Measurements from ENCODE around the gene AIFM2. TPM values are rescaled to one million over a fixed set of nuclear protein-coding genes. Genes with fewer than 3 reads are reported as not detected.

The AIFM2 gene
- total RNA-seq, 1 experiment from 2014 or later, result 31.1 TPM

GRCh38 chr10:70078937-70079336, 53.7 kb downstream of the AIFM2 start:
- H3K9me3 ChIP-seq, result no peaks in the 10 kb centered on the region
- Mint-ChIP-seq H3K4me1 (ENCODE audit: low read depth, unreplicated experiment) (no peaks in the 10 kb centered on the region), H3K27ac (ENCODE audit: unreplicated experiment) (no peak overlapping the region), H3K4me3 (ENCODE audit: unreplicated experiment) (no peak overlapping the region), H3K9me3 (ENCODE audit: unreplicated experiment) (no peaks in the 10 kb centered on the region), H3K36me3 (ENCODE audit: insufficient read depth, unreplicated experiment) (peaks cover 5% of the 10 kb centered on the region), H3K27me3 (ENCODE audit: insufficient read depth, unreplicated experiment) (peaks cover 24% of the 10 kb centered on the region)
- no peak for DNase-seq
- POLR2A ChIA-PET, result no interaction called here
- no peaks in the 10 kb centered on the region for H3K36me3 ChIP-seq (ENCODE audit: control insufficient read depth, insufficient read depth, low read length)
- TF ChIP-seq CTCF (IDR thresholded peaks at IDR 0.05; ENCODE audit: insufficient read depth in 1 of 2, low read depth in 1 of 2, low read length in 1 of 2, severe bottlenecking in 1 of 2, unreplicated experiment in 1 of 2), result no peak
- CTCF ChIA-PET, result interaction anchor here (0.6 to 2.2 kb wide), 5 partner anchors 9 to 112 kb away, joined by 3 to 10 read pairs (median 5); partner anchors contain the start of gene TYSND1
- H3K4me1 ChIP-seq, result no peaks in the 10 kb centered on the region
- intact Hi-C loops (cut with micrococcal nuclease; ENCODE audit: unreplicated experiment), result no loop called here
- no TSS peak for BruUV-seq (replicated peaks)
- H3K27me3 ChIP-seq (replicated peaks; ENCODE audit: control insufficient read depth, insufficient read depth, low read length), result no peaks in the 10 kb centered on the region; the same call in 1 of the 2 replicates
- H3K4me3 ChIP-seq (ENCODE audit: low read depth, low read length), result no peak overlapping the region

DNA sequence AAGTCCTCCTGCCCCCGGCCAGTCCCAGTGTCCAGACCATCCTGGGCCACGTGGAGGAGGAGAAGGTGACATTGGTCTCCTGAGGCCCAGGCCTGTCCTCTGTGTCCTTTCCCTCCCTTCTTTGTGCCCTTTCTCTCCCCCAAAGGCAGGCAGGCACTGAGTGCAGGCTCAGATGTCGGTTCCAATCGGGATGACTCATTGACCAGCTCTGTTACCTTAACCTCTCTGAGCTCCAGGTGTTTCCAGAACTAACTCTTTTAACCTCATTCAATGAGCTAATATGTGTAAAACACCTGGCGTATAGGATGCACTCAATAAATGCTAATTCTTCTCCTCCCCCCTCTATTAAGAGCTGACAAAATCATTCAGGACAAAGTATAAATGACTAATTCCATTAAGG, 54.3 kb downstream of the AIFM2 start:
- POLR2A ChIA-PET, result no interaction called here
- DNase-seq, result no peak
- Histone ChIP-seq H3K36me3 (ENCODE audit: control insufficient read depth, insufficient read depth, low read length) (no peaks in the 10 kb centered on the region), H3K4me3 (ENCODE audit: low read depth, low read length) (no peak overlapping the region), H3K4me1 (no peaks in the 10 kb centered on the region), H3K9me3 (no peaks in the 10 kb centered on the region), H3K27me3 (replicated peaks; ENCODE audit: control insufficient read depth, insufficient read depth, low read length) (no peaks in the 10 kb centered on the region; the same call in 1 of the 2 replicates)
- Mint-ChIP-seq H3K27me3 (ENCODE audit: insufficient read depth, unreplicated experiment) (peaks cover 24% of the 10 kb centered on the region), H3K4me3 (ENCODE audit: unreplicated experiment) (no peak overlapping the region), H3K27ac (ENCODE audit: unreplicated experiment) (no peak overlapping the region), H3K9me3 (ENCODE audit: unreplicated experiment) (no peaks in the 10 kb centered on the region), H3K36me3 (ENCODE audit: insufficient read depth, unreplicated experiment) (peaks cover 5% of the 10 kb centered on the region), H3K4me1 (ENCODE audit: low read depth, unreplicated experiment) (no peaks in the 10 kb centered on the region)
- no TSS peak for BruUV-seq (replicated peaks)
- TF ChIP-seq CTCF (IDR thresholded peaks at IDR 0.05; ENCODE audit: insufficient read depth in 1 of 2, low read depth in 1 of 2, low read length in 1 of 2, severe bottlenecking in 1 of 2, unreplicated experiment in 1 of 2), result no peak
- CTCF ChIA-PET, result interaction anchor here (0.6 to 2.2 kb wide), 3 partner anchors 10 to 68 kb away, joined by 3 to 10 read pairs (median 4); partner anchors contain the start of gene TYSND1
- intact Hi-C loops (cut with micrococcal nuclease; ENCODE audit: unreplicated experiment), result no loop called here

DNA sequence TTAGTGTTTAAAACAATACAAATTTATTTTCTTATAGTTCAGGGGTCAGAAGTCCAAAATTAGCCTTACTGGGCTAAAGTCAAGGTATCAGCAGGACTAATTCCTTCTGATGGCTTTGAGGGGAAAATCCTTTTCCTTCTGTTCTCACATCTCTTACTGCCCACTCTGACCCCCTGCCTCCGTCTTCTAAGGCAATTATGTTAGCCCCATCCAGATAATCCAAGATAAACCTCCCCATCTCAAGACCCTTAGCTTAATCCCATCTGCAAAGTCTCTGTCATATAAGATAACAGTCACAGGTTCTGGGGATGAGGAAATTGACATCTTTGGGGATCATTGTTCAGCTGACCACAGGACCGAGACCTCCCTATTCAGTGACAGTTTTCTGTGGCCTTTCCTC, 57.7 kb downstream of the AIFM2 start:
- ChIA-PET POLR2A (no interaction called here), CTCF (no interaction called here)
- Histone ChIP-seq H3K36me3 (ENCODE audit: control insufficient read depth, insufficient read depth, low read length) (no peaks in the 10 kb centered on the region), H3K9me3 (no peaks in the 10 kb centered on the region), H3K4me3 (ENCODE audit: low read depth, low read length) (no peak overlapping the region), H3K4me1 (no peaks in the 10 kb centered on the region), H3K27me3 (replicated peaks; ENCODE audit: control insufficient read depth, insufficient read depth, low read length) (no peaks in the 10 kb centered on the region; the same call in 1 of the 2 replicates)
- peaks cover 18% of the 10 kb centered on the region for H3K27me3 Mint-ChIP-seq (ENCODE audit: insufficient read depth, unreplicated experiment)
- H3K4me3 Mint-ChIP-seq (ENCODE audit: unreplicated experiment), result no peak overlapping the region
- no peak for TF ChIP-seq CTCF (IDR thresholded peaks at IDR 0.05; ENCODE audit: insufficient read depth in 1 of 2, low read depth in 1 of 2, low read length in 1 of 2, severe bottlenecking in 1 of 2, unreplicated experiment in 1 of 2)
- no peaks in the 10 kb centered on the region for H3K9me3 Mint-ChIP-seq (ENCODE audit: unreplicated experiment)
- H3K36me3 Mint-ChIP-seq (ENCODE audit: insufficient read depth, unreplicated experiment), result peaks cover 5% of the 10 kb centered on the region
- H3K4me1 Mint-ChIP-seq (ENCODE audit: low read depth, unreplicated experiment), result no peaks in the 10 kb centered on the region
- no TSS peak for BruUV-seq (replicated peaks)
- no peak overlapping the region for H3K27ac Mint-ChIP-seq (ENCODE audit: unreplicated experiment)
- intact Hi-C loops (cut with micrococcal nuclease; ENCODE audit: unreplicated experiment), result no loop called here
- no peak for DNase-seq

Data from Caco-2 (cell line).